HepG2 (cell line): ENCODE data around the gene CTDSP2. TPM values are rescaled to one million over a fixed set of nuclear protein-coding genes. Genes with fewer than 3 reads are reported as not detected.

Source experiments
- ATAC-seq: fragments of 200-7000 bp; cut with Tn5 transposase; 3 replicates; pipeline ENCODE4 v1.9.1; 2020; ENCODE audit warnings: mild to moderate bottlenecking, moderate library complexity
- BruUV-seq: library from RNA; stranded (reverse); fragments of 400-500 nt; replicated peaks from 2 replicates; lab custom pipeline; 2021; lab: Mats Ljungman, UMichigan
- CTCF ChIA-PET: fragments of 300-600 bp; formaldehyde crosslinking; extraction: SDS; loops from one replicate; lab custom pipeline; 2021; ENCODE audit warnings: low total read pairs, inconsistent platforms, low intra/inter-chr PET ratio; lab: Yijun Ruan, JAX
- POLR2A ChIA-PET: fragments of 350-600 bp; sonication (Branson Sonifier 250); formaldehyde crosslinking; loops from one replicate; lab custom pipeline; 2020; ENCODE audit warnings: antibody characterized with exemption, inconsistent platforms; lab: Yijun Ruan, JAX
- DNase-seq: peaks from one replicate; pipeline ENCODE4 v3.0.0-alpha.2; 2015; ENCODE audit warnings: low spot score
- FAIRE-seq: peaks from 3 replicates; lab custom pipeline; 2011; peaks lifted over from hg19 to GRCh38; lab: Jason Lieb, UNC
- H2AFZ ChIP-seq: one replicate; pipeline ENCODE4 v1.6.1; 2011; ENCODE audit warnings: low read length, inconsistent platforms
- H3K27ac ChIP-seq: fragments of 300-600 bp; 3 replicates; pipeline ENCODE4 v1.8.0; 2011; ENCODE audit warnings: mixed run types, mild to moderate bottlenecking, mixed read lengths, low read length, inconsistent platforms; ENCODE audit not compliant: insufficient read depth; ENCODE audit errors: extremely low read length
- H3K27me3 ChIP-seq, 2 experiments: fragments of 200-600 bp in 1 of 2; 2 replicates in 1 of 2; 3 replicates in 1 of 2; pipeline versions ENCODE4 v1.6.0 to v1.8.0; 2011; ENCODE audit warnings: low read length in 2 of 2, mild to moderate bottlenecking in 2 of 2, moderate library complexity in 2 of 2, inconsistent platforms in 1 of 2; ENCODE audit not compliant: insufficient read depth in 2 of 2, control insufficient read depth in 1 of 2
- H3K36me3 ChIP-seq, 2 experiments: fragments of 200-600 bp in 1 of 2; replicated peaks in 1 of 2; 2 replicates in 1 of 2; 3 replicates in 1 of 2; pipeline versions ENCODE4 v1.5.1 to v1.8.0; 2011; ENCODE audit warnings: low read length in 2 of 2, inconsistent platforms in 1 of 2; ENCODE audit not compliant: insufficient read depth in 2 of 2, control insufficient read depth in 1 of 2
- H3K4me1 ChIP-seq: 2 replicates; pipeline ENCODE4 v1.5.1; 2012; ENCODE audit warnings: low read length, inconsistent platforms; ENCODE audit not compliant: insufficient read depth
- H3K4me2 ChIP-seq: 2 replicates; pipeline ENCODE4 v1.6.0; 2011; ENCODE audit warnings: low read depth, low read length, inconsistent platforms
- H3K4me3 ChIP-seq, 3 experiments: fragments of 200-600 bp in 1 of 3; sonication (generic), shearing (Covaris generic) in 1 of 3; replicated peaks in 1 of 3; 2 replicates each; pipeline ENCODE4 v1.5.1; 2011 to 2016; ENCODE audit warnings: low read length in 3 of 3, inconsistent platforms in 2 of 3, low read depth in 2 of 3, mild to moderate bottlenecking in 2 of 3, control low read depth in 1 of 3, mixed read lengths in 1 of 3; ENCODE audit not compliant: insufficient read depth in 1 of 3
- H3K79me2 ChIP-seq: one replicate; pipeline ENCODE4 v1.6.1; 2011; ENCODE audit warnings: low read length, inconsistent platforms; ENCODE audit not compliant: insufficient read depth
- H3K9ac ChIP-seq: 2 replicates; pipeline ENCODE4 v1.6.0; 2011; ENCODE audit warnings: mild to moderate bottlenecking, low read depth, low read length, inconsistent platforms; ENCODE audit not compliant: insufficient read depth
- H3K9me3 ChIP-seq: 2 replicates; pipeline ENCODE4 v1.5.1; 2012; ENCODE audit warnings: mild to moderate bottlenecking, low read length
- H4K20me1 ChIP-seq: 2 replicates; pipeline ENCODE4 v1.6.0; 2011; ENCODE audit warnings: inconsistent platforms, mild to moderate bottlenecking, low read length, moderate library complexity; ENCODE audit not compliant: insufficient read depth
- RBM22 ChIP-seq: fragments of 200-400 bp; formaldehyde crosslinking; optimal IDR thresholded peaks from 2 replicates; pipeline ENCODE3; 2017; ENCODE audit warnings: mild to moderate bottlenecking, low read length, moderate library complexity
- ZNF75D ChIP-seq: sonication (generic); formaldehyde crosslinking; IDR thresholded peaks from 2 replicates; pipeline ENCODE4 v1.8.1; 2023; ENCODE audit warnings: missing genetic modification reagents, mild to moderate bottlenecking, borderline replicate concordance
- WGBS: methylation state at CpG from one replicate; pipeline ENCODE4 v1.1.6; 2017; ENCODE audit warnings: low lambda C conversion rate; 5-methylcytosine and 5-hydroxymethylcytosine counted together
- in situ Hi-C: cut with HindIII; loops from 2 replicates; pipeline ENCODE4 v1.10.0; 2017; ENCODE audit warnings: low pct_unique_long_range_greater_than_20kb; ENCODE audit not compliant: extremely low pct_ligation_motif_present
- intact Hi-C: fragments of 100-400 bp; cut with micrococcal nuclease; formaldehyde crosslinking; loops from one replicate; pipeline ENCODE4 v1.10.0; 2022; ENCODE audit not compliant: unreplicated experiment
- polyA plus RNA-seq, 8 experiments: library from polyadenylated mRNA; depleted of rRNA in 3 of 8; stranded (reverse) in 7 of 8; unstranded in 1 of 8; fragments of >200 nt; fragmentation: Illumina TruSeq in 4 of 8; extraction: Trizol in 4 of 8; gene quantifications; 2 replicates each; pipeline versions ENCODE4 v1.2.1 to v1.2.3, GENCODE V29; 2011 to 2016; ENCODE audit warnings: low read depth in 4 of 8, missing spikeins in 1 of 8, mixed read lengths in 1 of 8; ENCODE audit not compliant: insufficient read depth in 1 of 8
- total RNA-seq, 5 experiments: library from RNA; depleted of rRNA; stranded (reverse); fragments of >200 nt; fragmentation: Illumina TruSeq; extraction: Trizol; gene quantifications; 2 replicates each; pipeline ENCODE4 v1.2.3, GENCODE V29; 2016; ENCODE audit warnings: low read depth in 1 of 5
- TF ChIP-seq, protein P1 (sequence below): sonication (generic); formaldehyde crosslinking; IDR thresholded peaks from 2 replicates; pipeline ENCODE4 v1.4.0; 2020; ENCODE audit warnings: missing genetic modification reagents

Gene CTDSP2
- total and polyA plus RNA-seq, 2 of the 13 experiments (the other 11 are each of a cell fraction or from before 2014, with no cell fraction given) = 38.1 to 82.5 TPM

DNA sequence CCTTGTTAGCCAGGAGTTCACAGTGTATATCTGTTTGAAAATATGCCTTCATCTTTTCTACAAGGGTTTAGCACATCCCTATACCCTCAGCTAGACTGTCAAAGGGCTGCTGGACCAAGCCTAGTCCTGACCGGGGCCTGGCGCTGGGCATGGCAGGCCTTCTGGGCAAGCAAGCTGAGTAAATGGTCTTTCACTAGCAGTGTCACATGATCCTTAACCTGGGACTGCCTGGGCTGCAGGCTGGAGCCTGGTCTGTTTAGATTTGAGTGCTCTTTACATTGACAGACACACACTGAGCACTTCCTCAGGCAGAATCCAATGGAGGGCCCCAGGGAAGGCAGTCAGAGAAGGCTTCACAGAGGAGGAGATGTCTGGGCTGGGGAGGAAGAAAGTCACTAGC lies 21.1 kb downstream of the CTDSP2 start:
- FAIRE-seq (no peak), ATAC-seq (no peak)
- Histone ChIP-seq H3K4me2 (no peak overlapping the region), H3K79me2 (peaks cover 12% of the 10 kb centered on the region), H4K20me1 (peaks cover 34% of the 10 kb centered on the region), H3K36me3 (peaks cover 46 to 75% of the 10 kb centered on the region in 2 experiments), H3K4me1 (peaks cover 14% of the 10 kb centered on the region), H2AFZ (no peak overlapping the region), H3K9me3 (no peaks in the 10 kb centered on the region), H3K9ac (no peak overlapping the region)
- intact Hi-C loops = no loop called here
- CTCF ChIA-PET = interaction anchor here (1.5 kb wide), 1 partner anchor 80 kb away, joined by 3 read pairs; no protein-coding TSS in a partner anchor
- TF ChIP-seq, protein P1, sequence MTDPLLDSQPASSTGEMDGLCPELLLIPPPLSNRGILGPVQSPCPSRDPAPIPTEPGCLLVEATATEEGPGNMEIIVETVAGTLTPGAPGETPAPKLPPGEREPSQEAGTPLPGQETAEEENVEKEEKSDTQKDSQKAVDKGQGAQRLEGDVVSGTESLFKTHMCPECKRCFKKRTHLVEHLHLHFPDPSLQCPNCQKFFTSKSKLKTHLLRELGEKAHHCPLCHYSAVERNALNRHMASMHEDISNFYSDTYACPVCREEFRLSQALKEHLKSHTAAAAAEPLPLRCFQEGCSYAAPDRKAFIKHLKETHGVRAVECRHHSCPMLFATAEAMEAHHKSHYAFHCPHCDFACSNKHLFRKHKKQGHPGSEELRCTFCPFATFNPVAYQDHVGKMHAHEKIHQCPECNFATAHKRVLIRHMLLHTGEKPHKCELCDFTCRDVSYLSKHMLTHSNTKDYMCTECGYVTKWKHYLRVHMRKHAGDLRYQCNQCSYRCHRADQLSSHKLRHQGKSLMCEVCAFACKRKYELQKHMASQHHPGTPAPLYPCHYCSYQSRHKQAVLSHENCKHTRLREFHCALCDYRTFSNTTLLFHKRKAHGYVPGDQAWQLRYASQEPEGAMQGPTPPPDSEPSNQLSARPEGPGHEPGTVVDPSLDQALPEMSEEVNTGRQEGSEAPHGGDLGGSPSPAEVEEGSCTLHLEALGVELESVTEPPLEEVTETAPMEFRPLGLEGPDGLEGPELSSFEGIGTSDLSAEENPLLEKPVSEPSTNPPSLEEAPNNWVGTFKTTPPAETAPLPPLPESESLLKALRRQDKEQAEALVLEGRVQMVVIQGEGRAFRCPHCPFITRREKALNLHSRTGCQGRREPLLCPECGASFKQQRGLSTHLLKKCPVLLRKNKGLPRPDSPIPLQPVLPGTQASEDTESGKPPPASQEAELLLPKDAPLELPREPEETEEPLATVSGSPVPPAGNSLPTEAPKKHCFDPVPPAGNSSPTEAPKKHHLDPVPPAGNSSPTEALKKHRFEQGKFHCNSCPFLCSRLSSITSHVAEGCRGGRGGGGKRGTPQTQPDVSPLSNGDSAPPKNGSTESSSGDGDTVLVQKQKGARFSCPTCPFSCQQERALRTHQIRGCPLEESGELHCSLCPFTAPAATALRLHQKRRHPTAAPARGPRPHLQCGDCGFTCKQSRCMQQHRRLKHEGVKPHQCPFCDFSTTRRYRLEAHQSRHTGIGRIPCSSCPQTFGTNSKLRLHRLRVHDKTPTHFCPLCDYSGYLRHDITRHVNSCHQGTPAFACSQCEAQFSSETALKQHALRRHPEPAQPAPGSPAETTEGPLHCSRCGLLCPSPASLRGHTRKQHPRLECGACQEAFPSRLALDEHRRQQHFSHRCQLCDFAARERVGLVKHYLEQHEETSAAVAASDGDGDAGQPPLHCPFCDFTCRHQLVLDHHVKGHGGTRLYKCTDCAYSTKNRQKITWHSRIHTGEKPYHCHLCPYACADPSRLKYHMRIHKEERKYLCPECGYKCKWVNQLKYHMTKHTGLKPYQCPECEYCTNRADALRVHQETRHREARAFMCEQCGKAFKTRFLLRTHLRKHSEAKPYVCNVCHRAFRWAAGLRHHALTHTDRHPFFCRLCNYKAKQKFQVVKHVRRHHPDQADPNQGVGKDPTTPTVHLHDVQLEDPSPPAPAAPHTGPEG = no peak
- TF ChIP-seq RBM22 (peak; percentile 20), ZNF75D (CRISPR knock-in tag) (no peak)
- TF ChIP-seq, all 625 proteins: peak for 1
- in situ Hi-C loops = no loop called here
- no TSS peak for BruUV-seq
- POLR2A ChIA-PET = no interaction called here
- Histone ChIP-seq H3K27me3 (no peaks in the 10 kb centered on the region), H3K4me3 (no peak overlapping the region), H3K27ac (no peak overlapping the region)
- DNase-seq = no peak
- 100% methylated on average over 2 of the region's 2 CpGs for WGBS
